GM21423 (cell line): Measurements from ENCODE around the gene EDC4.
A peak's percentile ranks its signal among the peaks of the same experiment; 100 is the strongest.

Source experiments
- ATAC-seq: cut with Tn5 transposase; IDR thresholded peaks from one replicate; pipeline ENCODE4 v1.9.1; 2021; ENCODE audit warnings: mild to moderate bottlenecking, moderate library complexity; ENCODE audit not compliant: unreplicated experiment

Gene EDC4

GRCh38 chr16:67873435-67874370, 851 bp downstream of the EDC4 start:
- peak; percentile 12 for ATAC-seq

DNA sequence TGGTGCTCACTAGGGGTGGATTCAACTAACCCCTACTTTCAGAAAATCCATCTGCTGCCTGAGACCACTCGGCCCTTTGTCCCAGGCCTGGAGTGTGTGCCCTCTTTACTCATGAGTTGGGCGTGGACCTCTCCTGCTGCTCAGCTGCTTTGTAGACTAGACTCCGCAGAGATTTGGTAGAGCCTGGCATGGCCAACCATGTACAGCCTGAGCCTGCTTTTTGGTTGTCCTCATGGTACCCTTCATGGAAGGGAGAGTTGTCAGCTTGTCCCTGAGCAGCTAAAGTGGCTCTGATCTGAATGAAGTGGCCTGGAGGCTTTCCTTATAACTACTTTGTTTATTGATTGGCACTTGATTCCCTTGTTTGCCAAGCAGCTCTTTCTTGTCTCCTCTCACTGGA, 1.5 kb downstream of the EDC4 start:
- no peak for ATAC-seq

DNA sequence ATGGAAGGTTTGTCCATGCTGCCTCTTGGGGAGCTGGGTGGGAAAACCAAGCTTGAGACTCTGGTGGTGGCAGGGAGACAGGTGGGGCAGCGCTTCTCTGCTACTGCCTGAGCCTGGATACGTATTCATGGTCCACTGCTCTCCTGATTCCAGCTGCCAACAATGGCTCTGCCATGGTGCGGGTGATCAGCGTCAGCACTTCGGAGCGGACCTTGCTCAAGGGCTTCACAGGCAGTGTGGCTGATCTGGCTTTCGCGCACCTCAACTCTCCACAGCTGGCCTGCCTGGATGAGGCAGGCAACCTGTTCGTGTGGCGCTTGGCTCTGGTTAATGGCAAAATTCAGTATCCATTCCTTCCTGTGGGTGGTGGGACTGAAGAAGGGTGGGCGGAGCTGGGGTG, 4.2 kb downstream of the EDC4 start:
- ATAC-seq: no peak

- ATAC-seq: no peak
Measured at GRCh38 chr16:67878232-67878631, 5.4 kb downstream of the EDC4 start.

DNA sequence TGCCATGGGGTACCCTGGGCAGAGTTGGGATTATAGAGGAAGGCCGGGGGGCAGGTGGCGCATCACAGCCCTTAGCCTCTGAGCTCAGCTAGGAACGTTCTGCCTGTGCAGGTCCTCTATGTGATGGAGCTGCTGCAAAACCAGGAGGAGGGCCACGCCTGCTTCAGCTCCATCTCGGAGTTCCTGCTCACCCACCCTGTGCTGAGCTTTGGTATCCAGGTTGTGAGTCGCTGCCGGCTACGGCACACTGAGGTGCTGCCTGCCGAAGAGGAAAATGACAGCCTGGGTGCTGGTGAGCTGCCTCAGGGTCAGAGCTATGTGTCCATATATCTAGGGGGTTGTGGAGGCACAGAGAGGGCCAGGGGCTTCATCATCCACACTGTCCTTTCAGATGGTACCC, 6.0 kb downstream of the EDC4 start:
- ATAC-seq: no peak

GRCh38 chr16:67879462-67879861, 6.6 kb downstream of the EDC4 start:
- no peak for ATAC-seq

- no peak for ATAC-seq
Measured at GRCh38 chr16:67879936-67880335, 7.1 kb downstream of the EDC4 start.

GRCh38 chr16:67880584-67880983, 7.7 kb downstream of the EDC4 start:
- ATAC-seq: no peak

- ATAC-seq: no peak
Measured at GRCh38 chr16:67881621-67882161, 8.8 kb downstream of the EDC4 start.

- no peak for ATAC-seq
Measured at GRCh38 chr16:67882374-67883145, 9.7 kb downstream of the EDC4 start.

GRCh38 chr16:67883146-67883871, 10.5 kb downstream of the EDC4 start:
- no peak for ATAC-seq

GRCh38 chr16:67883872-67884261, 11.0 kb downstream of the EDC4 start:
- no peak for ATAC-seq

GRCh38 chr16:67884684-67885083, 11.8 kb downstream of the EDC4 start, which contains the start of gene NRN1L:
Gene NRN1L (plus strand): TSS chr16:67884885. CDS start chr16:67884904, 19 bp downstream.
- no peak for ATAC-seq

DNA sequence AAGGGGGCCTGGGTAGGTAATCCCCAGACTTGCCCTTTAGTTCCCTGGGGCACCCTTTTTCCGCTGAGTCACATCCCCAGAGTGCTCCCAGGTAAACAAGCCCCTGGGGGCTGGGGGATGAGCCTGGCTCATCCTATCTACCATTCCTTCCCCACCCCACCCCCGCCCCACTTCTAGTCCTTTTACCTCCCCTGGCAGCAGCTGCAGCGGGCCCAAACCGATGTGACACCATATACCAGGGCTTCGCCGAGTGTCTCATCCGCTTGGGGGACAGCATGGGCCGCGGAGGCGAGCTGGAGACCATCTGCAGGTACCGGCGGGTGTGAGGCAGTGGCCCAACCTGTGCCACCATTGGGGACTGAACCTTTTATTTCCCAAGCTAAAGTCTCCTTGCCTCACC, 12.7 kb downstream of the EDC4 start:
- no peak for ATAC-seq

DNA sequence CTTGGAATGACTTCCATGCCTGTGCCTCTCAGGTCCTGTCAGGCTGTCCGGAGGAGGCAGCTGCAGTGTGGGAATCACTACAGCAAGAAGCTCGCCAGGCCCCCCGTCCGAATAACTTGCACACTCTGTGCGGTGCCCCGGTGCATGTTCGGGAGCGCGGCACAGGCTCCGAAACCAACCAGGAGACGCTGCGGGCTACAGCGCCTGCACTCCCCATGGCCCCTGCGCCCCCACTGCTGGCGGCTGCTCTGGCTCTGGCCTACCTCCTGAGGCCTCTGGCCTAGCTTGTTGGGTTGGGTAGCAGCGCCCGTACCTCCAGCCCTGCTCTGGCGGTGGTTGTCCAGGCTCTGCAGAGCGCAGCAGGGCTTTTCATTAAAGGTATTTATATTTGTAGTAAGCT, 13.1 kb downstream of the EDC4 start:
- no peak for ATAC-seq

GRCh38 chr16:67886387-67886786, 13.5 kb downstream of the EDC4 start:
- no peak for ATAC-seq

GRCh38 chr16:67888331-67888730, 15.5 kb downstream of the EDC4 start:
- no peak for ATAC-seq

GRCh38 chr16:67892375-67892774, 19.5 kb downstream of the EDC4 start:
- ATAC-seq: no peak

DNA sequence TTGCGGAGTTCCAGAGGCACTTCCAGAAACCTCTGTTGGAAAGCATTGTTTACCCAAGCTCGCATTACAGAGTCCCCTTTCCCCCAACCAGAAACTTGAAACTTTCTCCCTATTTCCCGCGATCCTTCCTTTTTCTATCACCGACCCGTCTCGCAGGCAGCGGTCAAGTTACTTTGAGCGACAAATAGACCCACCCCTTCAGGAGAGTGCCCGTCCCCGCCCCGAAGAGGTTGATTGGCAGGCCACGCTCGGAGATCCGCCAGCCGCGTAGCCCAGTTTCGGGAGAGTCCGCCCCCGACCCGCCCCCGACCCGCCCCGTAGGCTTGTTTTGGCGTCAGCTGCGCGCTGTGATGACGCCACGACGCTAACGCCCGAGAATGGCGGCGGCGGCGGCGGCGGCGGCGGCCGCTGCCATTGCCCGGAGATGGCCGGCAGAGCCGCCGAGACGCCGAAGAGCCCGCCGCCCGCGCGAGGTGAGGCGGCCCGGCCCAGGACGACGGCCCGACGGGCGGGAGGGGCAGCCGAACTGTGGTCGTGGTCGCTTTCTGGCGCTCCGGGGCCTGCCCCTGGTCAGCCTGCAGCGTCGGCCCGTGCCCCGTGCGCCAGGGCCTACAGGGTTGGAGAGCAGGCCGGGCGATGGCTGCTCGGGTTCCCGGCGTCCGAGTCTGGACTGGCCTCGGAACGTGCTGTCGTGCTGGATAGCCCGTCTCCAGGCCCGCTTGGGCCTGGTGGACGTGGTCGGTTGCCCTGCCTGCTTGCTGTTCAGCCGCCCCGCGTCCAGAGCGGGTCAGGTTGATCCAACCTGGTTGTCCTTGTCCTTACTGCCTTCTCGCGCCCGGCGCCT, 20.3 kb downstream of the EDC4 start, which contains the start of gene PSKH1:
Gene PSKH1, plus strand, starts transcription at position 356 of the 844 bp plus-strand sequence. CDS start 15,496 bp downstream, outside the sequence.
- ATAC-seq: peak; percentile 93
